ENCODE measurements around the gene EDAR. TPM values are rescaled to one million over a fixed set of nuclear protein-coding genes. Genes with fewer than 3 reads are reported as not detected.

The EDAR gene
- total RNA-seq, 2 experiments from 2014 or later = not detected

DNA sequence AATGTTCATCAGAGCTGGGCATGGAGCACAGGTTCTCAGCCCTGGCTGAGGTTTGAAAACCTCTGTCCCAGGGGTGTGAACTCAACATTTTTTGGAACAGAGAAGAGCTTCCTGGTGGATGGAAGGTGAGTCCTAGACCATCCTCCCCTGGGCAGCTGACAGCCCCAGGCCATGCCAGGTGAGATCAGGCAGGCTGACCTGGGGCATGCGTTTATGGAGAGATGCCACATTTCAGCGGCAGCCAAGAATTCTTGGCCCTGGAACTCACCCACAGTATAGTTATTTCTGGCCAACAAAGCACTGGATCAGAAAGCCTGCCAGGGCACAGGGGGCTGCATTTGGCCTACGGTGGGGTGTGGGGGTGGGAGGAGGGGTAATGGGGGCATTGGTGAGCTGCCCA lies 83.8 kb downstream of the EDAR start:
- Mint-ChIP-seq H3K27ac (no peak overlapping the region), H3K9me3 (ENCODE audit: low read depth) (no peaks in the 10 kb centered on the region), H3K4me1 (no peaks in the 10 kb centered on the region), H3K4me3 (no peak overlapping the region), H3K27me3 (peaks cover 12% of the 10 kb centered on the region), H3K36me3 (no peaks in the 10 kb centered on the region)
- CTCF ChIA-PET = no interaction called here
- DNase-seq (no peak), ATAC-seq (no peak)

DNA sequence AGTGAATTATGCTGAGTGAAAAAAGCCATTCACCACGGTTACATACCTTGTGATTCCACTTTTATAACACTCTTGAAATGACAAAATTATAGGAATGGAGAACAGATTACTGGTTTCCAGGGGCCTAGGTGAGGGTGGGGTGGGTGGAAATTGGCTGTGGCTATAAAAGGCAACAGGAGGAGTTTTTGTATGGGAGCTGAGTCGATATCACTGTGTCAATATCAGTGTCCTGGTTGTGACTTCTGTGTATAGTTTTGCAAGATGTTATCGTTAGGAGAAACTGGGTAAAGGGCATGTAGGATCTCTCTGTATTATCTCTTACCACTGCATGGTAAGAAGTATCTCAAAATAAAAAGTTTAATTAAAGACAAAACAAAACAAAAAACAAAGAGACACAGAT lies 84.3 kb downstream of the EDAR start:
- DNase-seq = no peak
- H3K4me1 Mint-ChIP-seq = no peaks in the 10 kb centered on the region
- CTCF ChIA-PET = no interaction called here
- H3K4me3 Mint-ChIP-seq = no peak overlapping the region
- H3K27me3 Mint-ChIP-seq = peaks cover 12% of the 10 kb centered on the region
- H3K27ac Mint-ChIP-seq = no peak overlapping the region
- ATAC-seq = no peak
- no peaks in the 10 kb centered on the region for H3K36me3 Mint-ChIP-seq
- no peaks in the 10 kb centered on the region for H3K9me3 Mint-ChIP-seq (ENCODE audit: low read depth)

DNA sequence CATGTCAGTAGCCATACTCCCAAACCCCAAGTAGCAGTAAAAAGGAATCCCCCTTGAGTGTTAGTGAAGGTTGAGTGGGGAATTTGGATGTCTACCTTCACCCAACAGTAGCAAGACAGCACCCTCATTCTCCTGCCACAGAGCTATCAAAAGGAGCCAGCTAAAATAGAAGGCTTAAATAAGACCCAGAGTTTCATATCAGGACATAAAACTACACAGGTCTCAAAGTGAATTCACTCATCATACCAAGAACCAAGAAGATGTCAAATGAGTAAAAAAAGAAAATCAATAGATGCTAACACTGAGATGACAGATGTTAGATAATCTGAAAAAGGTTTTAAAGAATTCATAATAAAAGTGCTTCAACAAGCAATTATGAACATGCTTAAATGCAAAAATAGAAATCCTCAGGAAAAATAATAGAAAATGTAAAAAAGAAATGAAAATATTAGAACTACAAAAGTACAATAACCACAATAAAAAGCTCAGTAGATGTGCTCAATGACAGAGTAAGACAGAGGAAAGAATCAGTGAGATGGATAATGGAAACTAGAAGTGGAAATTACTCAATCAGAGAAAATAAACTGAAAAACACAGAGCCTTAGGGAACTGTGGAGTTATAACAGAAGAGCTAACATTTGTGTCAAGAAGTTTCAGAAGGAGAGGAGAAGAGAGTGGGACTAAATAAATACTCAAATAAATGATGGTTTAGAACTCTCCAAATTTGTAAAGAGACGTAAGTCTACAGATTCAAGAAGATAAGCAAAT lies 90.5 kb downstream of the EDAR start:
- no peak for ATAC-seq
- CTCF ChIA-PET = no interaction called here

DNA sequence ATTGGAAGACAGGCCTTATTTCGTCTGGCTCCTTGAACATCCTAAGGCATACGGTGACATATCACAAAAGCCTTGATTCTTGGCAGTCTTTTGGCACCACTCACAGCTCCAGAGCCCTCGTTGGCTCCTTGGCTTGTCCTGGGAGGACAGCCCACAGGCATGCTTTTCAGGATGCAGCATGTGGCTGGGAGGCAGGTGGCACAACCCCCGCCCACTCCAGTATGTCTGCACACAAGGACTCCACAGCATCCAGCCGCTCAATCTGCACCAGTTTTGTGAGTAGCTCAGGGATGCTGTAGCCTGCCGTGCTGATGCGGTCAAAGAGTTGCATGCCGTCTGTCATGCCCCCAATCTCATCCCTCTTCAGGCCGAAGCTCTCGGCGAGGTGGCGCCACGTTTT lies 92.3 kb downstream of the EDAR start:
- Mint-ChIP-seq H3K9me3 (ENCODE audit: low read depth) (peaks cover 1% of the 10 kb centered on the region), H3K27me3 (peaks cover 4% of the 10 kb centered on the region), H3K4me3 (no peak overlapping the region), H3K36me3 (no peaks in the 10 kb centered on the region), H3K27ac (no peak overlapping the region), H3K4me1 (no peaks in the 10 kb centered on the region)
- CTCF ChIA-PET = no interaction called here
- DNase-seq (no peak), ATAC-seq (no peak)

More for the DNA sequence above, 90.5 kb downstream of the EDAR start:
- Mint-ChIP-seq H3K27ac (no peak overlapping the region), H3K4me1 (no peaks in the 10 kb centered on the region), H3K36me3 (no peaks in the 10 kb centered on the region), H3K4me3 (no peak overlapping the region), H3K9me3 (ENCODE audit: low read depth) (peaks cover 1% of the 10 kb centered on the region), H3K27me3 (peaks cover 14% of the 10 kb centered on the region)
- DNase-seq = no peak

DNA sequence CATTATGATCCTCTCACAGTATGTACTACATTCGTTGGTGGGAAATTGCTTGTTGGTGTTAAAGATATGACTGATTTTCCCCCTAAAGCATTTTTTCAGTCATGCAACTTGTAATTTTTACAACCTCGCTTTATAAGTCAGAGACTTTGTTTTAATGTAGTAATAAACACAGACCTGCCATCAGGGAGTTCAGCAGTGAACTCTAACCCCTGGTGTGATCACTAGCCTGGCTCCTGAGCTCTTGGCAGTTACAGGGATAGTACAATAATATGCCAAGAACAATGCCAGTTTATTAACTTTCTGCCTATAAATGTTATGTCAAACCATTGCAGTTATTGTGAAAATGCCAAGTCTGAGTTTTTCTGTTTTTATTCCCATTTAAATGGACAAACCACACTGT lies 93.8 kb downstream of the EDAR start:
- CTCF ChIA-PET = no interaction called here
- peaks cover 4% of the 10 kb centered on the region for H3K27me3 Mint-ChIP-seq
- H3K4me1 Mint-ChIP-seq = no peaks in the 10 kb centered on the region
- no peak overlapping the region for H3K4me3 Mint-ChIP-seq
- H3K9me3 Mint-ChIP-seq (ENCODE audit: low read depth) = peaks cover 9% of the 10 kb centered on the region
- ATAC-seq (no peak), DNase-seq (no peak)
- H3K36me3 Mint-ChIP-seq = peaks cover 4% of the 10 kb centered on the region
- no peak overlapping the region for H3K27ac Mint-ChIP-seq

DNA sequence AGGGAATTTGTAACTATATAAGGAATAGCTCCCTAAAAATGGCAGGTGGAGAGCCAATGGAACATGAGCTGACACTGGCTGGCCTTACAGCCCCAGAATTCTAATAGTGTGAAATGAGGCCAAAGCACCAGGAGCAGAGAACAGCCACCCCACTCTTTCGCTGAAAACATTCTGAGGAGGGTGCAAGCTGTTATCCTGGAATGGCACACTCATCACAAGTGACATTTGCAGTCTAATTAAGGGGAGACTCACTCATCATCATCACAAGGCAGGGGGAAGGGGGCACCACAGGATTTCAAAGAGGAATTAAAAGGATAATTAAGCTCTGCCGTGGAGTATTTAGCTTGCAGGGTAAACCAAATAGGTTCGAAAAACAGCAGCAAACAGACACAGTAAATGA lies 94.3 kb downstream of the EDAR start:
- H3K4me3 Mint-ChIP-seq = no peak overlapping the region
- H3K4me1 Mint-ChIP-seq = no peaks in the 10 kb centered on the region
- H3K36me3 Mint-ChIP-seq = peaks cover 5% of the 10 kb centered on the region
- DNase-seq (no peak), ATAC-seq (no peak)
- no peak overlapping the region for H3K27ac Mint-ChIP-seq
- CTCF ChIA-PET = no interaction called here
- peaks cover 10% of the 10 kb centered on the region for H3K9me3 Mint-ChIP-seq (ENCODE audit: low read depth)
- H3K27me3 Mint-ChIP-seq = peaks cover 4% of the 10 kb centered on the region

DNA sequence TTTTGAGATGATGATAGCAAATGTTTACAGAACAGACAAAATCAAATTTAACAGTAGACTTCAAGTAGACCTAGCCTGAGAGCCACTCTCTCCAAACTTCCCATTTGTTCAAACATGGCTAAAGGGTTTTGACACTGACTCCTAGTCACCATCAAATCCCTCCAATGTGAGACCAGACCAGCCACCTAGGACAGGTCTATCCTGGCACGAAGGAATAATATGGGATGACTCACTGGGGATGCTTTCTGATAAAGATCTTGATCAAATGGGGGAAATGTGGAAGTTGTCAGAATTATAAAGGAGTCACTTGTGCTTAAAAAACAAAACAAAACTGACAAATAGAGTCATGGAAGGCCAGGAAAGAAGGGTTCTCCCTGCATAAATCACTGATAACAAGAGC lies 95.7 kb downstream of the EDAR start:
- no peak overlapping the region for H3K4me3 Mint-ChIP-seq
- ATAC-seq (no peak), DNase-seq (no peak)
- H3K27ac Mint-ChIP-seq = no peak overlapping the region
- CTCF ChIA-PET = no interaction called here
- peaks cover 15% of the 10 kb centered on the region for H3K9me3 Mint-ChIP-seq (ENCODE audit: low read depth)
- H3K27me3 Mint-ChIP-seq = peaks cover 2% of the 10 kb centered on the region
- peaks cover 13% of the 10 kb centered on the region for H3K36me3 Mint-ChIP-seq
- no peaks in the 10 kb centered on the region for H3K4me1 Mint-ChIP-seq

DNA sequence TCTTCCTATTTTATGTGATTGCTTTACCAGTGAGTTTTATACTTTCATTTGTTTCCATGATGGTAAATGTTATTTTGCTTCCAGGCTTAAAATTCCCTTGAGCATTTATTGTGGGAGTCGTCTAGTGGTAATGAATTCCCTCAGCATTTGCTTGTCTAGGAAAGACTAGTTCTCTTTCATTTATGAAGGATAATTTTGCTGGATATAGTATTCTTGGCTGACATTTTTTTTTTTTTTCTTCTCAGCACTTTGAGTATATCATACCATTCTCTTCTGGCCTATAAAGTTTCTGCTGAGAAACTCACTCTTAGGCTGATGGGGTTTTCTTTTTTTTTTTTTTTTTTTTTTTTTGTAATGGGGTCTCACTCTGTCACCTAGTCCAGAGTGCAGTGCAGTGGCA lies 99.1 kb downstream of the EDAR start:
- Mint-ChIP-seq H3K9me3 (ENCODE audit: low read depth) (peaks cover 14% of the 10 kb centered on the region), H3K27ac (no peak overlapping the region), H3K36me3 (peaks cover 19% of the 10 kb centered on the region), H3K4me1 (no peaks in the 10 kb centered on the region), H3K27me3 (peaks cover 7% of the 10 kb centered on the region), H3K4me3 (no peak overlapping the region)
- ATAC-seq = no peak
- CTCF ChIA-PET = no interaction called here
- DNase-seq = no peak

DNA sequence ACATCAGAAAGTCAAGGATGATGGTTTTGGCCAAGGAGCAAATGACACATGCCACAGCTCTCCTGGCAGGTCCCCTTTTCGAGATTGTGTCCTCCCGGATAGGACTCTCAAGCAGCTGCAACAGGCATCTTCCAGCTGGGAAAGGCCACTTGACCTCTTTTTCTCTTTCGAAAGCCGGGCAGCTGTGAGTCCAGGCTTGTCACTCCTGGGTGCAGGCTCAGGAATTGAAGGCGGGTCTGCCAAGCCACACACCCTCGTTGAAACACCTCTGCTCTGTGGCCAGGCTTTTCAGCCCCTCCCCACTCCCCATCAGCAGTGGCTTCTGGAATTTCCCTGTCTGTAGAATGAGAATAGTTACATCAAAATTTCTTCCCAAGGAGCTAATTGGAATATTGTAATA lies 104.4 kb downstream of the EDAR start:
- H3K36me3 Mint-ChIP-seq = peaks cover 13% of the 10 kb centered on the region
- CTCF ChIA-PET = interaction anchor here (0.8 kb wide), 1 partner anchor 16 kb away, joined by 3 read pairs; no protein-coding TSS in a partner anchor
- H3K27me3 Mint-ChIP-seq = peaks cover 7% of the 10 kb centered on the region
- H3K9me3 Mint-ChIP-seq (ENCODE audit: low read depth) = peaks cover 4% of the 10 kb centered on the region
- no peaks in the 10 kb centered on the region for H3K4me1 Mint-ChIP-seq
- no peak overlapping the region for H3K27ac Mint-ChIP-seq
- ATAC-seq (no peak), DNase-seq (no peak)
- no peak overlapping the region for H3K4me3 Mint-ChIP-seq

DNA sequence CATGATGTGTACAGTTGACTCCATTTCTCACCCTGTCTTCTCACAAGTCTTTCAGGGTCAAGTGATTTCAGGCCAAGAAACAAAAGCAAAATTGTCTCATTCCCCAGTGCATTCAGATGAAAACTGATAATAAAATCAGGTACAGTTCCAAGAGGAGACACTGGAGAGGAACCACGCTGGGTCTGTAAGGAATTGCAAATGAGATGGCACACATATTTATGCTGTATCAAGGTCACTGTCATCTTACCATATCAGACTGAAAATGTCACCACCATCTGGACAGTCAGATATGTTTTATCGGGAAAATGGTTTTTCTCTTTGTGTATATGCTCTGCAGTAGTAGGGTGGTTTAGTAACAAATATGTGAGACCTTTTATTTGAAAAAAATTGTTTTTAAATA lies 110.7 kb downstream of the EDAR start:
- Mint-ChIP-seq H3K27ac (no peak overlapping the region), H3K27me3 (no peaks in the 10 kb centered on the region), H3K4me1 (no peaks in the 10 kb centered on the region), H3K36me3 (peaks cover 11% of the 10 kb centered on the region), H3K9me3 (ENCODE audit: low read depth) (no peaks in the 10 kb centered on the region), H3K4me3 (no peak overlapping the region)
- DNase-seq (no peak), ATAC-seq (no peak)
- CTCF ChIA-PET = no interaction called here

DNA sequence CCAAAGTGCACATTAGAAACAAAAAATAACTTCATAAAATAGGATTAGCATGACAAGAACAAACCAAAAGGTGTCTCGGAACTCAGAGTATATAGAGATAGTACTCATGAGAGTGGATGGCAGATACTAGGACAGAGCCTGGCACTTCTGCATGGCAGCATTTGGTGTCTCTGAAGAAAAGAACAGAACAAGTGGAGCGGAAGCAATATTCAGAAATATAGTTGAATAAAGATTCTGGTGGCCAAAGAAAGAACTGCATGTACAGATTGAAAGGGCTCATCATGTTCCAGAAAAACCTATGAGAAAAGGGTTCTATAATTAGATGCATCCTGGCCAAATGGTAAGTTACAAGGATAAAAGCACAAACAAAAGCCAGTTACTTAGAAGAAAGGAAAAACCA lies 111.5 kb downstream of the EDAR start:
- no peak overlapping the region for H3K4me3 Mint-ChIP-seq
- H3K4me1 Mint-ChIP-seq = no peaks in the 10 kb centered on the region
- H3K27me3 Mint-ChIP-seq = no peaks in the 10 kb centered on the region
- no peaks in the 10 kb centered on the region for H3K9me3 Mint-ChIP-seq (ENCODE audit: low read depth)
- peaks cover 11% of the 10 kb centered on the region for H3K36me3 Mint-ChIP-seq
- ATAC-seq = no peak
- CTCF ChIA-PET = no interaction called here
- H3K27ac Mint-ChIP-seq = no peak overlapping the region
- DNase-seq = no peak

DNA sequence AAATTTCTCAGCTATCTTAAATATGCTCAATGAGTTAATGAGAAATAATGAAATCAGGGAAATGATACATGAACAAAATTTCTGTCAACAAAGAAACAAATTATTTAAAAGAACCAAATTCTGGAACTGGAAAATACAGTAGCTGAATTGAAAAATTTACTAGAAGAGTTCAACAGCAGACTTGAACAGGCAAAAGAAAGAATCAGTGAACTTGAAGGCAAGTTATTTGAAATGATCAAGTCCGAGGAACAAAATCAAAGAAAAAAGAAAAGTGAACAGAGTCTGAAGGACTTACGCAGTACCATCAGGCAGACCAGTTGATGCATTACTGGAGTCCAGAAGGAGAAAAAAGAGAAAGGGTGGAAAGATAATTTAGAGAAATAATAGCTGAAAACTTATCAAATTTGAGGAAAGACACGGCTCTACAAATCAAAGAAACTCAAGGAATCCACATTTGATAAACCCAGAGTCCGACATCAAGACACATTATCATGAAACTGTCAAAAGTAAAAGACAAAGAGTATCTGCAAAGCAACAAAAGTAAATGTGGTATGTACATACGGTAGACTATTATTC lies 118.9 kb downstream of the EDAR start:
- H3K9me3 Mint-ChIP-seq (ENCODE audit: low read depth) = peaks cover 14% of the 10 kb centered on the region
- ATAC-seq (no peak), DNase-seq (no peak)
- H3K27me3 Mint-ChIP-seq = no peaks in the 10 kb centered on the region
- peaks cover 6% of the 10 kb centered on the region for H3K4me1 Mint-ChIP-seq
- H3K4me3 Mint-ChIP-seq = no peak overlapping the region
- no peak overlapping the region for H3K27ac Mint-ChIP-seq
- peaks cover 52% of the 10 kb centered on the region for H3K36me3 Mint-ChIP-seq
- CTCF ChIA-PET = no interaction called here

DNA sequence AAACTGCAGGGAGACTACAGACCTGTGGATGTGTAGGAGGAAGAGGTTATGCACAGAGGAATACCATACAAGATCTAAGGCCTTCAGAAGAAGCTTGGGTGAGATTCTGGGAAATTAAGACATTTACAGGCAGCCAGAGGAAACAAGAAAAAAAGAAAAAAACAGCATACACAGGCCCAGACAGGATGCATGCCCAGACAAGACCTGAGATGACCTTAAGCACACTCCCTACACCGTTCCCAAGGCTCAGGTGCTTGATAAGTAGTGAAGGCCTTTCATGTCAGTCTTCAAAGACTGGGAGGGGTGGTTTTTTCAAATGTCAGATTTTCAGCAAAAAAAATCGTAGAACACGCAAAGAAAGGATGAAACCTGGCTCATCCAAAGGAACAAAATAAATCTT lies 119.5 kb downstream of the EDAR start:
- peaks cover 52% of the 10 kb centered on the region for H3K36me3 Mint-ChIP-seq
- no peak for ATAC-seq
- no peak overlapping the region for H3K4me3 Mint-ChIP-seq
- DNase-seq = no peak
- no peak overlapping the region for H3K27ac Mint-ChIP-seq
- H3K27me3 Mint-ChIP-seq = no peaks in the 10 kb centered on the region
- peaks cover 14% of the 10 kb centered on the region for H3K9me3 Mint-ChIP-seq (ENCODE audit: low read depth)
- CTCF ChIA-PET = no interaction called here
- H3K4me1 Mint-ChIP-seq = peaks cover 6% of the 10 kb centered on the region

DNA sequence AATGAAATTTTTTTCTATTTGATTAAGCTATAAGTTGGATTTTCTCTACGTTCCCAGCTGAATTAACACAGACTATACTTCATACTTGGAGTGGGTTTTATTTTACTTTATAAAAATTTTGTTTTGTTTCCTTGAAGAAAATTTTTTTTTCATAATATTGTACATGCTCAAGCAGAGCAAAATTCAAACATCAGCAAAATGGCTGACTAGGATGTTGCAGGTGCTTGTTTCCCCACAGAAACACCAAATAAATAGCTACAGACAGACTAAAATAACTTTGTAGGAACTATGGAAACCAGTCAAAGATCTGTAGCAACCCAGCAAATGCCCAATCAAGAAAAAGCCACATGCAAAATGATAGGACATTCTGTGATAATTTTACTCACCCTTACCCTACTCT lies 120.1 kb downstream of the EDAR start:
- H3K36me3 Mint-ChIP-seq = peaks cover 51% of the 10 kb centered on the region
- CTCF ChIA-PET = interaction anchor here (1.0 kb wide), 1 partner anchor 16 kb away, joined by 3 read pairs; no protein-coding TSS in a partner anchor
- ATAC-seq (no peak), DNase-seq (no peak)
- no peaks in the 10 kb centered on the region for H3K27me3 Mint-ChIP-seq
- H3K4me3 Mint-ChIP-seq = no peak overlapping the region
- H3K9me3 Mint-ChIP-seq (ENCODE audit: low read depth) = peaks cover 14% of the 10 kb centered on the region
- peaks cover 6% of the 10 kb centered on the region for H3K4me1 Mint-ChIP-seq
- no peak overlapping the region for H3K27ac Mint-ChIP-seq
